OCI-LY1 (cell line): Measurements from ENCODE around the gene SLC2A9.

ENCODE experiments used
- H2AFZ ChIP-seq: fragments of 200-600 bp; sonication (generic), shearing (Covaris generic); 2 replicates; pipeline ENCODE4 v1.6.0; 2014; ENCODE audit warnings: antibody characterized with exemption, mild to moderate bottlenecking, low read length
- H3F3A ChIP-seq: fragments of 200-600 bp; sonication (generic), shearing (Covaris generic); 2 replicates; pipeline ENCODE4 v1.6.0; 2014; ENCODE audit warnings: mild to moderate bottlenecking, antibody characterized with exemption, low read length, moderate library complexity; ENCODE audit not compliant: insufficient read depth
- H3K27ac ChIP-seq: fragments of 200-600 bp; sonication (generic); 2 replicates; pipeline ENCODE4 v1.5.1; 2014; ENCODE audit warnings: low read length, mixed run types, mild to moderate bottlenecking, low read depth; ENCODE audit not compliant: poor library complexity, severe bottlenecking
- H3K27me3 ChIP-seq: fragments of 200-600 bp; sonication (generic); 2 replicates; pipeline ENCODE4 v1.6.0; 2014; ENCODE audit warnings: antibody characterized with exemption, mild to moderate bottlenecking, low read length, moderate library complexity; ENCODE audit not compliant: insufficient read depth
- H3K36me3 ChIP-seq: fragments of 200-600 bp; sonication (generic); 2 replicates; pipeline ENCODE4 v1.6.1; 2014; ENCODE audit warnings: mild to moderate bottlenecking, antibody characterized with exemption, low read length, moderate library complexity, mixed read lengths; ENCODE audit not compliant: insufficient read depth
- H3K4me1 ChIP-seq: fragments of 200-600 bp; sonication (generic); 2 replicates; pipeline ENCODE4 v1.5.1; 2014; ENCODE audit warnings: mild to moderate bottlenecking, low read length, moderate library complexity; ENCODE audit not compliant: insufficient read depth, severe bottlenecking
- H3K4me2 ChIP-seq: fragments of 200-600 bp; sonication (generic), shearing (Covaris generic); 2 replicates; pipeline ENCODE4 v1.6.1; 2014; ENCODE audit warnings: low read length
- H3K4me3 ChIP-seq: fragments of 200-600 bp; sonication (generic); 2 replicates; pipeline ENCODE4 v1.5.1; 2014; ENCODE audit warnings: low read length, low read depth, mild to moderate bottlenecking, mixed read lengths; ENCODE audit not compliant: poor library complexity, severe bottlenecking
- H3K79me2 ChIP-seq: fragments of 200-600 bp; shearing (Covaris generic); 2 replicates; pipeline ENCODE4 v1.6.1; 2016; ENCODE audit warnings: mixed run types, low read length, mixed read lengths; ENCODE audit not compliant: insufficient read depth
- H3K9ac ChIP-seq: fragments of 200-600 bp; sonication (generic), shearing (Covaris generic); 2 replicates; pipeline ENCODE4 v1.6.1; 2014; ENCODE audit warnings: mild to moderate bottlenecking, low read length, mixed read lengths
- H3K9me2 ChIP-seq: fragments of 200-600 bp; sonication (generic), shearing (Covaris generic); 2 replicates; pipeline ENCODE4 v1.6.1; 2014; ENCODE audit warnings: low read depth, mild to moderate bottlenecking, low read length, mixed read lengths
- H3K9me3 ChIP-seq: fragments of 200-600 bp; shearing (Covaris generic); 2 replicates; pipeline ENCODE4 v1.6.1; 2014; ENCODE audit warnings: low read length, mixed read lengths
- H4K20me1 ChIP-seq: fragments of 200-600 bp; sonication (generic), shearing (Covaris generic); 2 replicates; pipeline ENCODE4 v1.6.0; 2016; ENCODE audit warnings: mild to moderate bottlenecking, low read length; ENCODE audit not compliant: insufficient read depth
- CTCF ChIP-seq: fragments of 200-600 bp; sonication (generic), shearing (Covaris generic); IDR thresholded peaks from 2 replicates; pipeline ENCODE4 v1.5.1; 2017; ENCODE audit warnings: mild to moderate bottlenecking, antibody characterized with exemption, low read length, moderate library complexity, mixed read lengths
- EZH2 ChIP-seq: fragments of 200-600 bp; sonication (generic), shearing (Covaris generic); IDR thresholded peaks from 2 replicates; pipeline ENCODE4 v1.8.0; 2017; ENCODE audit warnings: borderline replicate concordance, mixed run types, mild to moderate bottlenecking, antibody characterized with exemption, low read length, moderate library complexity, mixed read lengths

SLC2A9 gene

DNA sequence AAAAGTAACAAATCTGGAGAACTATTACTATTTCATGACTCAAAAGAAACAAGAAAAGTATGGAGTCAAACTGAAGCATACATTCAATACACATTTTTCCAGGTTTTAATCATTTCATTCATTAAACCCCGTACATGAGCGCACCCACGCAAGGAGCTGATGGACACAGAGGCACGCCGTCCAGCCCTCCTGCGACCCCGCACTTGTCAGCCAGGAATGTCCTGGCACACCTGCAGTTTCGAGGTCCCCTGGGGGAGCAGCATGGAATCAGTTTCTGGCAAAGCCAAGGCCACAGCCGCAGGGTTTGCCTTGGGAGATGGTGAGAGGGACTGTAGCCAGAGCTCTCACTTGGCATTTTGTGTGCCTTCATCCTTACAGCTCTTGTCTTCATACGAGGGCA, 12.8 kb upstream of the SLC2A9 start:
- Histone ChIP-seq H3K36me3 (no peaks in the 10 kb centered on the region), H3K9ac (no peak overlapping the region), H3K4me1 (no peaks in the 10 kb centered on the region), H3K27me3 (no peaks in the 10 kb centered on the region), H2AFZ (no peak overlapping the region), H3K79me2 (no peaks in the 10 kb centered on the region), H4K20me1 (no peaks in the 10 kb centered on the region), H3K4me2 (no peak overlapping the region), H3K27ac (no peak overlapping the region), H3F3A (no peaks in the 10 kb centered on the region), H3K9me3 (no peaks in the 10 kb centered on the region), H3K4me3 (no peak overlapping the region), H3K9me2 (no peaks in the 10 kb centered on the region)
- TF ChIP-seq EZH2, result no peak
- TF ChIP-seq CTCF, result no peak

GRCh38 chr4:10033191-10033881, 12.0 kb upstream of the SLC2A9 start:
- no peaks in the 10 kb centered on the region for H3K79me2 ChIP-seq
- H3K27me3 ChIP-seq, result no peaks in the 10 kb centered on the region
- no peak overlapping the region for H3K4me3 ChIP-seq
- H3K9me2 ChIP-seq, result no peaks in the 10 kb centered on the region
- H3K36me3 ChIP-seq, result no peaks in the 10 kb centered on the region
- no peak overlapping the region for H3K27ac ChIP-seq
- no peaks in the 10 kb centered on the region for H4K20me1 ChIP-seq
- H3K4me1 ChIP-seq, result no peaks in the 10 kb centered on the region
- TF ChIP-seq CTCF (no peak), EZH2 (no peak)
- no peaks in the 10 kb centered on the region for H3K9me3 ChIP-seq
- H3K9ac ChIP-seq, result no peak overlapping the region
- H3F3A ChIP-seq, result no peaks in the 10 kb centered on the region
- H2AFZ ChIP-seq, result no peak overlapping the region
- H3K4me2 ChIP-seq, result no peak overlapping the region

DNA sequence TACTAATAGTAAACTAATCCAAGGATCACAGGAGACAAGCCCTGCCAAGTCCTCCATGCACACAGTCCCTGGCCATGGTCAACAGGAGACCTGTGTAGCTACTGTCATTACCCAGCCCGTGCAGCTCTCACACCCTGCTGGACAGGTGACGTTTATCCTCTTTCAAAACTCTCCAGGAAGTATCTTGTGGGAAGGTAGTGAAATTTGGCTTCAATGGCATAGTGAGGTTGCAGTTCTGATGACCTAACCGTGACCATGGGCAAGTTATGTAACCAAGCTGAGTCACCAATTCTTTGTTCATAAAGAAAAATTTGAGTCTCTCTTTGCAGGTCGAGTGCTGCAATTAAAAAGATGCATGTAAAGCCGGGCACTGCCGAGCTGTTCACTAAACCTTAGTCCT, 11.3 kb upstream of the SLC2A9 start:
- Histone ChIP-seq H3K36me3 (no peaks in the 10 kb centered on the region), H3F3A (no peaks in the 10 kb centered on the region), H3K9ac (no peak overlapping the region), H3K4me1 (no peaks in the 10 kb centered on the region), H3K4me3 (no peak overlapping the region), H3K27me3 (no peaks in the 10 kb centered on the region), H4K20me1 (no peaks in the 10 kb centered on the region), H3K9me2 (no peaks in the 10 kb centered on the region), H2AFZ (no peak overlapping the region), H3K27ac (no peak overlapping the region), H3K9me3 (no peaks in the 10 kb centered on the region), H3K4me2 (no peak overlapping the region), H3K79me2 (no peaks in the 10 kb centered on the region)
- TF ChIP-seq EZH2 (no peak), CTCF (no peak)
